ENCODE measurements around the gene ANAPC1.
"Not testable (repeated sequence)": the region's sequence is repeated elsewhere in the genome, so short reads cannot be mapped to it uniquely, and the experiment has no call there.

The ANAPC1 gene

GRCh38 chr2:111904726-111905474 lies 20.9 kb upstream of the ANAPC1 start:
- DNase-seq (ENCODE audit: low read depth in 2 of 2) = no peak

- DNase-seq (ENCODE audit: low read depth in 2 of 2) = no peak
Measured at GRCh38 chr2:111903930-111904439, 20.0 kb upstream of the ANAPC1 start.

GRCh38 chr2:111903516-111903915 lies 19.5 kb upstream of the ANAPC1 start:
- no peak for DNase-seq (ENCODE audit: low read depth in 2 of 2)

- no peak for DNase-seq (ENCODE audit: low read depth in 2 of 2)
Measured at GRCh38 chr2:111900859-111901258, 16.9 kb upstream of the ANAPC1 start.

GRCh38 chr2:111898703-111899514 lies 14.9 kb upstream of the ANAPC1 start:
- DNase-seq (ENCODE audit: low read depth in 2 of 2) = peak in 1 of 2 donors; percentile 12

- peak; percentile 33 to 49 for DNase-seq (ENCODE audit: low read depth in 2 of 2)
Measured at GRCh38 chr2:111897924-111898702, 14.1 kb upstream of the ANAPC1 start, which contains the start of gene MERTK. MERTK (plus strand) TSS chr2:111898607; CDS start chr2:111898736, 129 bp downstream.

- no peak for DNase-seq (ENCODE audit: low read depth in 2 of 2)
Measured at GRCh38 chr2:111897630-111897923, 13.6 kb upstream of the ANAPC1 start.

- DNase-seq (ENCODE audit: low read depth in 2 of 2) = no peak
Measured at GRCh38 chr2:111896576-111896975, 12.6 kb upstream of the ANAPC1 start.

- no peak for DNase-seq (ENCODE audit: low read depth in 2 of 2)
Measured at GRCh38 chr2:111896024-111896423, 12.0 kb upstream of the ANAPC1 start.

GRCh38 chr2:111884592-111884964 lies 585 bp upstream of the ANAPC1 start:
- DNase-seq (ENCODE audit: low read depth in 2 of 2) = no peak

GRCh38 chr2:111872806-111873205 lies 11.2 kb downstream of the ANAPC1 start:
- DNase-seq (ENCODE audit: low read depth in 2 of 2) = not testable (repeated sequence)

GRCh38 chr2:111865124-111865523 lies 18.9 kb downstream of the ANAPC1 start:
- DNase-seq (ENCODE audit: low read depth in 2 of 2) = not testable (repeated sequence)

- DNase-seq (ENCODE audit: low read depth in 2 of 2) = not testable (repeated sequence)
Measured at GRCh38 chr2:111860005-111860404, 24.0 kb downstream of the ANAPC1 start.

- not testable (repeated sequence) for DNase-seq (ENCODE audit: low read depth in 2 of 2)
Measured at GRCh38 chr2:111852544-111852943, 31.4 kb downstream of the ANAPC1 start.

GRCh38 chr2:111850646-111851045 lies 33.3 kb downstream of the ANAPC1 start:
- DNase-seq (ENCODE audit: low read depth in 2 of 2) = not testable (repeated sequence)

- not testable (repeated sequence) for DNase-seq (ENCODE audit: low read depth in 2 of 2)
Measured at GRCh38 chr2:111839625-111840282, 44.2 kb downstream of the ANAPC1 start.

GRCh38 chr2:111838992-111839391 lies 45.0 kb downstream of the ANAPC1 start:
- not testable (repeated sequence) for DNase-seq (ENCODE audit: low read depth in 2 of 2)

GRCh38 chr2:111834221-111834620 lies 49.8 kb downstream of the ANAPC1 start:
- not testable (repeated sequence) for DNase-seq (ENCODE audit: low read depth in 2 of 2)

- DNase-seq (ENCODE audit: low read depth in 2 of 2) = not testable (repeated sequence)
Measured at GRCh38 chr2:111830479-111830878, 53.5 kb downstream of the ANAPC1 start.

- not testable (repeated sequence) for DNase-seq (ENCODE audit: low read depth in 2 of 2)
Measured at GRCh38 chr2:111828217-111828766, 55.7 kb downstream of the ANAPC1 start.

Measured in stimulated activated CD4-positive, alpha-beta T cell treated with anti-CD3 and anti-CD28 coated beads, Interleukin-1b, Interleukin-23, amount 100 ng/mL, for 4 hours (primary cell).